ENCODE data around the gene ADAT1. TPM values are rescaled to one million over a fixed set of nuclear protein-coding genes. Genes with fewer than 3 reads are reported as not detected.
A peak's percentile ranks its signal among the peaks of the same experiment; 100 is the strongest.

Gene ADAT1
- total and polyA plus RNA-seq, 2 of the 13 experiments (the other 11 are each of a cell fraction or from before 2014, with no cell fraction given) = 18.4 to 40.8 TPM

- TF ChIP-seq DZIP1 (CRISPR knock-in tag; IDR thresholded peaks at IDR 0.05) (peak; percentile 37; the same call in 1 of the 2 replicates), STAG1 (CRISPR knock-in tag; IDR thresholded peaks at IDR 0.05) (0 out of 2 replicates have a peak, but pooled peaks have one; percentile 16), KLF13 (CRISPR knock-in tag; IDR thresholded peaks at IDR 0.05) (no peak; the same call in 1 of the 2 replicates), ZNF414 (CRISPR knock-in tag; IDR thresholded peaks at IDR 0.05) (no peak), ZNF780A (CRISPR knock-in tag; IDR thresholded peaks at IDR 0.05) (0 out of 2 replicates have a peak, but pooled peaks have one; percentile 38), ZBTB20 (CRISPR knock-in tag; IDR thresholded peaks at IDR 0.05; ENCODE audit: borderline replicate concordance, low read depth) (no peak), ZFP90 (CRISPR knock-in tag; IDR thresholded peaks at IDR 0.05; ENCODE audit: borderline replicate concordance) (0 out of 2 replicates have a peak, but pooled peaks have one; percentile 24), E2F5 (CRISPR knock-in tag; conservative IDR thresholded peaks at IDR 0.05) (0 out of 2 replicates have a peak, but pooled peaks have one; percentile 22), ZNF557 (CRISPR knock-in tag; IDR thresholded peaks at IDR 0.05) (peak; percentile 39; the same call in 1 of the 2 replicates), ZNF709 (CRISPR knock-in tag; IDR thresholded peaks at IDR 0.05) (no peak), ZMAT3 (CRISPR knock-in tag; conservative IDR thresholded peaks at IDR 0.05) (0 out of 2 replicates have a peak, but pooled peaks have one; percentile 11), ZNF549 (CRISPR knock-in tag; IDR thresholded peaks at IDR 0.05) (0 out of 2 replicates have a peak, but pooled peaks have one; percentile 47), ZBTB3 (CRISPR knock-in tag; IDR thresholded peaks at IDR 0.05; ENCODE audit: borderline replicate concordance, low read depth) (0 out of 2 replicates have a peak, but pooled peaks have one; percentile 62), ZNF329 (CRISPR knock-in tag; IDR thresholded peaks at IDR 0.05; ENCODE audit: low read depth) (0 out of 2 replicates have a peak, but pooled peaks have one; percentile 85), ISX (CRISPR knock-in tag; conservative IDR thresholded peaks at IDR 0.05) (0 out of 2 replicates have a peak, but pooled peaks have one; percentile 57), ZIK1 (CRISPR knock-in tag; IDR thresholded peaks at IDR 0.05; ENCODE audit: borderline replicate concordance, low read depth) (0 out of 2 replicates have a peak, but pooled peaks have one; percentile 2), ZEB1 (IDR thresholded peaks at IDR 0.05; ENCODE audit: insufficient replicate concordance, low read depth) (peak; percentile 17), RARG (CRISPR knock-in tag; IDR thresholded peaks at IDR 0.05; ENCODE audit: low read depth) (0 out of 2 replicates have a peak, but pooled peaks have one; percentile 11)
Measured at GRCh38 chr16:75647112-75647491, 24.0 kb upstream of the ADAT1 start (continued).
